Mesothelial cell of epicardium (in vitro differentiated cells): ENCODE measurements around the gene CACNA1I. TPM values are rescaled to one million over a fixed set of nuclear protein-coding genes. Genes with fewer than 3 reads are reported as not detected.

Source experiments
- DNase-seq, 2 experiments: peaks; one replicate each; pipeline ENCODE4 v3.0.0; 2021; ENCODE audit warnings: low spot score in 2 of 2; ENCODE audit not compliant: unreplicated experiment in 2 of 2
- H3K27ac Mint-ChIP-seq: 2 replicates; pipeline ENCODE4 v1.8.0; 2021; ENCODE audit warnings: mixed read lengths
- H3K27me3 Mint-ChIP-seq: 2 replicates; pipeline ENCODE4 v1.8.0; 2021; ENCODE audit warnings: low read depth, mixed read lengths
- H3K36me3 Mint-ChIP-seq: 2 replicates; pipeline ENCODE4 v1.8.0; 2021; ENCODE audit warnings: mixed read lengths
- H3K4me1 Mint-ChIP-seq: 2 replicates; pipeline ENCODE4 v1.8.0; 2021; ENCODE audit warnings: mixed read lengths
- H3K4me3 Mint-ChIP-seq: 2 replicates; pipeline ENCODE4 v1.8.0; 2021; ENCODE audit warnings: mild to moderate bottlenecking, moderate library complexity, mixed read lengths
- H3K9me3 Mint-ChIP-seq: 2 replicates; pipeline ENCODE4 v1.8.0; 2021; ENCODE audit warnings: mixed read lengths
- CTCF ChIP-seq: fragments of 200-600 bp; sonication (generic); IDR thresholded peaks from one replicate; pipeline ENCODE4 v1.5.0; 2021; ENCODE audit warnings: antibody characterized with exemption; ENCODE audit not compliant: unreplicated experiment
- total RNA-seq: library from RNA; stranded (reverse); gene quantifications from 3 replicates; pipeline ENCODE4 v1.2.1, GENCODE V29; 2021

The CACNA1I gene
- total RNA-seq, 1 donor from 2014 or later = 0.31 TPM

GRCh38 chr22:39568278-39568981 lies 2.1 kb upstream of the CACNA1I start:
- Mint-ChIP-seq H3K27ac (no peak overlapping the region), H3K4me3 (no peak overlapping the region), H3K4me1 (no peaks in the 10 kb centered on the region), H3K27me3 (peaks cover 4% of the 10 kb centered on the region), H3K36me3 (no peaks in the 10 kb centered on the region), H3K9me3 (peaks cover 6% of the 10 kb centered on the region)
- no peak for DNase-seq
- no peak for TF ChIP-seq CTCF

DNA sequence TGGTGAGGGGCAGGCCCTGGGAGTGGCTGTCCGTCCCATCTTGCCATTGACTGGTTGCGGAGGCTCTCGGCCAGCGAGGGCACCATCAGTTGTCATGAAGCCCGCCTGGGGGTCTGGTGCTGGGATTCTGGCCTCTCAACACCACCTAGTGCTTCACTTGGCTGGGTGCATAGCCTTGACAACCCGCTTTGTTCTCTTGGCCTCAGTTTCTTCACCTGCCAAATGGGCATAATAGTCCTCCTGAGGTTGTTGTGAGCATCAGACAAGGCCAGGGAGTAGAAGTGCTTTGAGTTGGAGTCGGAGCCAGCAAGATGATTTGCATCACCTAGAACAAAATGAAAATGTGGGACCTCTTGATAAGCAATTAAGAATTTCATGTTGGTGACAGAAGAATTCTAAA lies 1.5 kb upstream of the CACNA1I start:
- Mint-ChIP-seq H3K9me3 (peaks cover 6% of the 10 kb centered on the region), H3K4me1 (no peaks in the 10 kb centered on the region), H3K4me3 (no peak overlapping the region), H3K36me3 (no peaks in the 10 kb centered on the region), H3K27ac (no peak overlapping the region), H3K27me3 (peaks cover 4% of the 10 kb centered on the region)
- TF ChIP-seq CTCF = no peak
- DNase-seq = no peak

GRCh38 chr22:39570226-39570625 lies 327 bp upstream of the CACNA1I start:
- no peaks in the 10 kb centered on the region for H3K36me3 Mint-ChIP-seq
- peaks cover 6% of the 10 kb centered on the region for H3K9me3 Mint-ChIP-seq
- H3K27ac Mint-ChIP-seq = no peak overlapping the region
- no peak for TF ChIP-seq CTCF
- H3K27me3 Mint-ChIP-seq = peaks cover 5% of the 10 kb centered on the region
- DNase-seq = no peak
- peaks cover 2% of the 10 kb centered on the region for H3K4me1 Mint-ChIP-seq
- no peak overlapping the region for H3K4me3 Mint-ChIP-seq

DNA sequence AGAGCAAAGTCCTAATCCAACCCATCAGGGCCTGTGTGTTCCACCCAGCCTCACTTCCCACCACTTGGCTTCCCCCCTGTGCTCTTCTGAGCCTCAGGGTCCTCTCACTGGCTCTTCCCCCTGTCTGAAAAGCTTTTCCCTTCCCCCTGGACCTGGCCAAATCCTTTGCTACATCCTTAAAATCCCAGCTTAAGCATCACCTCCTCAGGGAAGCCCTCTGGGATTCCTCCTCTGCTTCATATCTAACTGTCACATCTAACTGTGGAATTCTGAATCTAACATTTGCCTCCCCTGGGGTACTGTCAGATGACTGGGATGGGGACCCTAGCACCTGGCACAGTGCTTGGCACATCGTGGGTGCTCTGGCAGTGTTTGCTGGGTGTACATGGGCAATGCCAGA lies 985 bp downstream of the CACNA1I start:
- DNase-seq = no peak
- H3K4me3 Mint-ChIP-seq = no peak overlapping the region
- H3K9me3 Mint-ChIP-seq = no peaks in the 10 kb centered on the region
- H3K27me3 Mint-ChIP-seq = peaks cover 7% of the 10 kb centered on the region
- TF ChIP-seq CTCF = no peak
- H3K36me3 Mint-ChIP-seq = no peaks in the 10 kb centered on the region
- H3K4me1 Mint-ChIP-seq = peaks cover 2% of the 10 kb centered on the region
- H3K27ac Mint-ChIP-seq = no peak overlapping the region

DNA sequence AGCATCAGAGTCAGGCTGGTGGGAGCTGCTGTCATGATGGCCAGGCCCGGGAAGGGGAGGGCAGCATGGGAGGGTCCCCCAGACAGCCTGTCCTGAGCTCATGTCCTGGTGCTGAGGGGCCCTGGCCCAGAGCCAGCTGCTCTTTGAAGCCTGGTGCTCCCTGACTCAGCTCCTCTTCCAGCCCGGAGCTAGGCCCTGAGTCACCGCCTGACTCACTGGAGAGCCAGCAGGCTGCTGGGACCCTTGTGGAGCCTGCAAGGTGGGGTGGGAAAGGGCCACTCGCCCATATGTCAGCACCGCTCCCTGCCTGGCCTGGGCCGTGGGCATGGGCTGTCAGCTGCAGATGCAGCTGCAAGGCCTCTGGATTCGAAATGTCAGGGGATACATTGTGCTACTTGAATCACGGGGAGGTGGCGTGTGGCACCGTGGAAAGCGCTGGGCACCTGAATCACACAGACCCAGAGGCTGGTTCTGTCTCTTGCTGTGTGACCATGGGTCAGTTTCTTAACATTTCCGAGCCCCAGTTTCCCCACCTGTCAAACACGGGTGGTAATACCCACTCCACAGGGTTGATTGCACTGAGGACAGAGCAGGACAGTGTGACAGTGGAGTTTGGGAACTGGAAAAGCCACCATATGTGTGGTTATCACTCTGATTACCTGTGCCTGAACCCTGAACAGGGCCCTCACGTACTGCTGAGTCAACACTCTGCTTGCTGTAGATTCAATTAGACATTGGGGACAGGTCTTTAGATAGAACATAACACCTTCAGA lies 4.4 kb downstream of the CACNA1I start:
- H3K4me1 Mint-ChIP-seq = peaks cover 4% of the 10 kb centered on the region
- no peak overlapping the region for H3K4me3 Mint-ChIP-seq
- no peaks in the 10 kb centered on the region for H3K36me3 Mint-ChIP-seq
- no peaks in the 10 kb centered on the region for H3K9me3 Mint-ChIP-seq
- peaks cover 15% of the 10 kb centered on the region for H3K27me3 Mint-ChIP-seq
- no peak for DNase-seq
- TF ChIP-seq CTCF = no peak
- no peak overlapping the region for H3K27ac Mint-ChIP-seq
